ENCODE data around the gene C1orf198.

C1orf198 gene
- long read RNA-seq, transcript C1orf198-201 (4 exons, 3,858 nt) = major isoform, 53 of 61 reads
- long read RNA-seq, partial matches to known transcripts = 1 of 61 reads
- long read RNA-seq, other reads (novel, unspliced or antisense) = 7 of 61 reads

GRCh38 chr1:230867903-230868735 lies at the start of gene C1orf198:
Gene C1orf198, minus strand, starts transcription at chr1:230868521. Its CDS starts 9 bp downstream, at chr1:230868512.
- DNase-seq (ENCODE audit: low read depth in 1 of 2, low spot score in 1 of 2) = peak; percentile 28 to 49
- H3K4me3 ChIP-seq (replicated peaks; ENCODE audit: insufficient read depth, low read length) = peak within 1 kb of the TSS; percentile 77
- no peak within 1 kb of the TSS for H3K27ac ChIP-seq (replicated peaks)
- H3K27me3 ChIP-seq (ENCODE audit: insufficient read depth, poor library complexity, severe bottlenecking) = no peaks in the 10 kb centered on the region
- TF ChIP-seq CTCF (IDR thresholded peaks at IDR 0.05; ENCODE audit: insufficient read depth, low read length) = no peak
- no peak for TF ChIP-seq POLR2AphosphoS5 (IDR thresholded peaks at IDR 0.05; ENCODE audit: low read depth)
- no peak for TF ChIP-seq GABPA (IDR thresholded peaks at IDR 0.05; ENCODE audit: low read depth)
- TF ChIP-seq SPI1 (IDR thresholded peaks at IDR 0.05; ENCODE audit: borderline replicate concordance, low read depth) = no peak
- TF ChIP-seq REST (IDR thresholded peaks at IDR 0.05; ENCODE audit: insufficient replicate concordance, low read depth) = no peak

- peak; percentile 68 for TF ChIP-seq CTCF (IDR thresholded peaks at IDR 0.05; ENCODE audit: insufficient read depth, low read length)
- no peak for TF ChIP-seq POLR2AphosphoS5 (IDR thresholded peaks at IDR 0.05; ENCODE audit: low read depth)
- DNase-seq (ENCODE audit: low read depth in 1 of 2, low spot score in 1 of 2) = peak; percentile 17 to 71
- no peaks in the 10 kb centered on the region for H3K27me3 ChIP-seq (ENCODE audit: insufficient read depth, poor library complexity, severe bottlenecking)
- H3K4me3 ChIP-seq (replicated peaks; ENCODE audit: insufficient read depth, low read length) = no peak overlapping the region
- H3K27ac ChIP-seq (replicated peaks) = no peak overlapping the region
These were observed 49.2 kb upstream of the C1orf198 start for GRCh38 chr1:230917284-230918135.

- no peaks in the 10 kb centered on the region for H3K27me3 ChIP-seq (ENCODE audit: insufficient read depth, poor library complexity, severe bottlenecking)
- TF ChIP-seq SPI1 (IDR thresholded peaks at IDR 0.05; ENCODE audit: borderline replicate concordance, low read depth) (no peak), CTCF (IDR thresholded peaks at IDR 0.05; ENCODE audit: insufficient read depth, low read length) (no peak), POLR2AphosphoS5 (IDR thresholded peaks at IDR 0.05; ENCODE audit: low read depth) (no peak), REST (IDR thresholded peaks at IDR 0.05; ENCODE audit: insufficient replicate concordance, low read depth) (no peak), GABPA (IDR thresholded peaks at IDR 0.05; ENCODE audit: low read depth) (no peak)
- H3K27ac ChIP-seq (replicated peaks) = no peak overlapping the region
- no peak for DNase-seq (ENCODE audit: low read depth in 1 of 2, low spot score in 1 of 2)
- H3K4me3 ChIP-seq (replicated peaks; ENCODE audit: insufficient read depth, low read length) = no peak overlapping the region
These were observed 48.4 kb upstream of the C1orf198 start for GRCh38 chr1:230916587-230917283.

Data from HL-60 (cell line).